ENCODE data around the gene HOGA1. TPM values are rescaled to one million over a fixed set of nuclear protein-coding genes. Genes with fewer than 3 reads are reported as not detected.
"Not testable (repeated sequence)": the region's sequence is repeated elsewhere in the genome, so short reads cannot be mapped to it uniquely, and the experiment has no call there.

Gene HOGA1
- total RNA-seq, 1 donor from 2014 or later, result 2.1 TPM

DNA sequence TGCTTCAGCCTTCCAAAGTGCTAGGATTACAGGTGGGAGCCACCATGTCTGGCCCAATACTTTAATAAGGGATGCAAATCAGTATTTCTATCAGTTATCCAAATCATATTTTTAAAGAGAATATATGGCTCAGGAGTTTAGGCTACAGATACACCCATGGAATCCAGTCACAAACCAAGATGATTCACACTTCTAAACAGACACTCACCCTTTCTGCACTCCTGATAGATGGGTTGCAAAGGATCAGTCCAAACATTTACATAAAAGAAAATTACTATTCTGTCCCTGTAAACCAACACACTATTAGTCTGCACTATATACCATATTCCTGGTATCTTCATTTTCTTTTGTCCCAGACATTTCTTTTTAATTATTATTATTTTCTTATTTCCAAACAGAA is 46.9 kb downstream of the HOGA1 start:
- TF ChIP-seq, protein P1, sequence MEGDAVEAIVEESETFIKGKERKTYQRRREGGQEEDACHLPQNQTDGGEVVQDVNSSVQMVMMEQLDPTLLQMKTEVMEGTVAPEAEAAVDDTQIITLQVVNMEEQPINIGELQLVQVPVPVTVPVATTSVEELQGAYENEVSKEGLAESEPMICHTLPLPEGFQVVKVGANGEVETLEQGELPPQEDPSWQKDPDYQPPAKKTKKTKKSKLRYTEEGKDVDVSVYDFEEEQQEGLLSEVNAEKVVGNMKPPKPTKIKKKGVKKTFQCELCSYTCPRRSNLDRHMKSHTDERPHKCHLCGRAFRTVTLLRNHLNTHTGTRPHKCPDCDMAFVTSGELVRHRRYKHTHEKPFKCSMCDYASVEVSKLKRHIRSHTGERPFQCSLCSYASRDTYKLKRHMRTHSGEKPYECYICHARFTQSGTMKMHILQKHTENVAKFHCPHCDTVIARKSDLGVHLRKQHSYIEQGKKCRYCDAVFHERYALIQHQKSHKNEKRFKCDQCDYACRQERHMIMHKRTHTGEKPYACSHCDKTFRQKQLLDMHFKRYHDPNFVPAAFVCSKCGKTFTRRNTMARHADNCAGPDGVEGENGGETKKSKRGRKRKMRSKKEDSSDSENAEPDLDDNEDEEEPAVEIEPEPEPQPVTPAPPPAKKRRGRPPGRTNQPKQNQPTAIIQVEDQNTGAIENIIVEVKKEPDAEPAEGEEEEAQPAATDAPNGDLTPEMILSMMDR (conservative IDR thresholded peaks at IDR 0.05), result no peak
- no peaks in the 10 kb centered on the region for H3K9me3 Mint-ChIP-seq
- no peak for DNase-seq (ENCODE audit: extremely low spot score, unreplicated experiment)
- H3K4me3 Mint-ChIP-seq, result peak overlapping the region; percentile 31
- H3K4me1 Mint-ChIP-seq (ENCODE audit: unreplicated experiment), result peaks cover 13% of the 10 kb centered on the region
- H3K27me3 Mint-ChIP-seq, result no peaks in the 10 kb centered on the region
- H3K36me3 Mint-ChIP-seq, result no peaks in the 10 kb centered on the region
- H3K27ac Mint-ChIP-seq, result no peak overlapping the region

DNA sequence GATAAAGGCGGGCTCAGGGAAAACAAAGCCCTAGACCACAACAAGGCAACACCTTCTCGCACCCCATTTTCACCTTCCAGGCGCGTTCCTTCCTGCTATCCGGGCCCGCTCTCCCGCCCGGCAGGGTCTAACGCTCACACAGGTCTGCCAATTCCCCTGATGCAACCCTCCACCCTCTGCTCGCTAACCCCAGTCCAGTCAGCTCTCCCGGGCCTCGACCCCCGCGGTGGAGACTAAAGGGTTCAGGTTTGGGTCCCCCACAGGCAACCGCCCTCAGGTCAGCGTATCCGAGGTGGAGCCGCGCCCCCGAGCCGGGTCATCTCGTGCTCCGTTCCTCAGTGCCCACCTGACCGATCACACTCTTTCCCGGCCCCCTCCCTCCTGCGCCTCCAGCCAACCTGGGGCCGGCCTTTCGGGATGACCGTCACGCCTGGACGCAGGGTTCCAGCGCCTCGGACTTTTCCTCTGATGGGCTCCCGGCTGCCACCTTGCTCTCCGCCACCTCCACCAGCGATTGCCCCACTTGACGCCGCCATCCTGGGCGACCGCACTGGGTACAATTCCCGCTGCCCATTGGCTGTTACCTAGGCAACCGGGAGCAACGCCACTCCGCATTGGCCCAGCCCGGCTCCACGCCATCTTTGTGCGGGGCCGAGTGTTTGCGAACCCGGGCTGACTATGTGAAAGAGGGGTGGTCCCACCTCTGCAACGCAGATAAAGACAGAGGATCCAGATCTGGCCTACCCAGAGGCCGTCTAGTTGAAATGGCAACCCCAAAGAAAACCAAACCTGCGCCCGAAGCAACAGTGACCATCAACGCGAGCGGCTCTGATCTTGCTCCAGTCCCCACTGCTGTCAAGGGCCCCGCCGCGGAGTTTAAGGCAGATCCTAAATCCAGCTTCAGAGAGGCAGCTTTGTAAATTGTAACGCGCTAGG is 49.0 kb downstream of the HOGA1 start, which contains the start of gene MORN4:
TSS of gene MORN4 (minus strand) at position 552 of the 936 bp plus-strand sequence. CDS start 13,847 bp downstream, outside the sequence.
- peak; percentile 95 for DNase-seq (ENCODE audit: extremely low spot score, unreplicated experiment)
- H3K36me3 Mint-ChIP-seq, result no peaks in the 10 kb centered on the region
- H3K27me3 Mint-ChIP-seq, result no peaks in the 10 kb centered on the region
- peak within 1 kb of the TSS; percentile 99 for H3K4me3 Mint-ChIP-seq
- H3K9me3 Mint-ChIP-seq, result no peaks in the 10 kb centered on the region
- peak within 1 kb of the TSS; percentile 93 for H3K27ac Mint-ChIP-seq
- TF ChIP-seq, protein P1 (conservative IDR thresholded peaks at IDR 0.05), result no peak
- H3K4me1 Mint-ChIP-seq (ENCODE audit: unreplicated experiment), result peaks cover 13% of the 10 kb centered on the region

DNA sequence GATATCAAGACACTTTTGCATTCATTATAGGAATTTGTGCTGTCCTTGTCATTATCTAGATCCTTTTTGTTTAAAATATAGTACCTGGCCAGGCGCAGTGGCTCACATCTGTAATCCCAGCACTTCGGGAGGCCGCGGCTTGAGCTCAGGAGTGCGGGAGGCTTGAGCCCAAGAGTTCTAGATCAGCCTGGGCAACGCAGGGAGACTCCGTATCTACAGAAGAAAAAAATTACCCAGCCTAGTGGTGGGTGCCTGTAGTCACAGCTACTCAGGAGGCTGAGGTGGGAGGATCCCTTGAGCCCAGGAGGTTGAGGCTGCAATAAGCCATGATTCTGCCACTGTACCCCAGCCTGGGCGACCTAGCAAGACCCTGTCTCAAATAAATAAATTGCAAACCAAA is 49.7 kb downstream of the HOGA1 start:
- Mint-ChIP-seq H3K9me3 (no peaks in the 10 kb centered on the region), H3K4me3 (peak overlapping the region; percentile 99), H3K27me3 (no peaks in the 10 kb centered on the region), H3K4me1 (ENCODE audit: unreplicated experiment) (peaks cover 13% of the 10 kb centered on the region), H3K36me3 (no peaks in the 10 kb centered on the region), H3K27ac (peak overlapping the region; percentile 93)
- TF ChIP-seq, protein P1 (conservative IDR thresholded peaks at IDR 0.05), result peak; percentile 70
- no peak for DNase-seq (ENCODE audit: extremely low spot score, unreplicated experiment)

DNA sequence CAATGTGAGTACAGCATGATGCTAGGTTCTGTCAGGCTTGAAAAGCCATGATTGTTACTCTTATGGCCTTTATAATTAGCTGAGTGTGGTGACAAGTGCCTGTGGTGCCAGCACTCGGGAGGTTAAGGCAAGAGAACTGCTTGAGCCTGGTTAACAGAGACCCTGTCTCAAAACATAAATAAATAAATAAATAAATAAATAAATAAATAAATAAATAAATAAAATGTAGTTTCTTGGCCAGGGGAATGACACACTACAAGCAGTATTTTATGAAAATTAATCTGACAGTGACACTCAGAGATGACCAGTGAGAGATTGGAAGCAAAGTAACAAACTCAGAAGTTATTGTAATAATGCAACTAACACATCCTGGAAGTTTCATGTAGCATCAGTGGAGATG is 51.4 kb downstream of the HOGA1 start:
- no peak overlapping the region for H3K27ac Mint-ChIP-seq
- no peaks in the 10 kb centered on the region for H3K9me3 Mint-ChIP-seq
- H3K36me3 Mint-ChIP-seq, result no peaks in the 10 kb centered on the region
- no peak for DNase-seq (ENCODE audit: extremely low spot score, unreplicated experiment)
- peaks cover 16% of the 10 kb centered on the region for H3K4me1 Mint-ChIP-seq (ENCODE audit: unreplicated experiment)
- no peak overlapping the region for H3K4me3 Mint-ChIP-seq
- TF ChIP-seq, protein P1 (conservative IDR thresholded peaks at IDR 0.05), result no peak
- no peaks in the 10 kb centered on the region for H3K27me3 Mint-ChIP-seq

DNA sequence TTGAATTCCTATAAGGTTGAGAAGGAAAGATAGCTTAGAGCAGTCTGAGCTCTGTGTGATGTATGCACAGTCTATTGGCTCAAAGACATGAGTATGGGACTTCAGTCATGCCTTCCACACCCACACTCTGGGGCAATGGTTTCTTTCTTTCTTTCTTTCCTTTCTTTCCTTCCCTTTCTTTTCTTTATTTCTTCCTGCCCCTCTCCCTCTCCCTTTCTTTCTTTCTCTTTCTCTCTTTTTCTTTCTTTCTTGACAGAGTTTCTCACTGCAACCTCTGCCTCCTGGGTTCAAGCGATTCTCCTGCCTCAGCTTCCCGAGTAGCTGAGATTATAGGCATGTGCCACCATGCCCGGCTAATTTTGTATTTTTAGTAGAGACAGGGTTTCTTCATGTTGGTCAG is 54.9 kb downstream of the HOGA1 start:
- H3K4me1 Mint-ChIP-seq (ENCODE audit: unreplicated experiment), result peaks cover 20% of the 10 kb centered on the region
- not testable (repeated sequence) for DNase-seq (ENCODE audit: extremely low spot score, unreplicated experiment); H3K36me3 Mint-ChIP-seq; H3K27me3 Mint-ChIP-seq; H3K9me3 Mint-ChIP-seq; H3K27ac Mint-ChIP-seq; H3K4me3 Mint-ChIP-seq

DNA sequence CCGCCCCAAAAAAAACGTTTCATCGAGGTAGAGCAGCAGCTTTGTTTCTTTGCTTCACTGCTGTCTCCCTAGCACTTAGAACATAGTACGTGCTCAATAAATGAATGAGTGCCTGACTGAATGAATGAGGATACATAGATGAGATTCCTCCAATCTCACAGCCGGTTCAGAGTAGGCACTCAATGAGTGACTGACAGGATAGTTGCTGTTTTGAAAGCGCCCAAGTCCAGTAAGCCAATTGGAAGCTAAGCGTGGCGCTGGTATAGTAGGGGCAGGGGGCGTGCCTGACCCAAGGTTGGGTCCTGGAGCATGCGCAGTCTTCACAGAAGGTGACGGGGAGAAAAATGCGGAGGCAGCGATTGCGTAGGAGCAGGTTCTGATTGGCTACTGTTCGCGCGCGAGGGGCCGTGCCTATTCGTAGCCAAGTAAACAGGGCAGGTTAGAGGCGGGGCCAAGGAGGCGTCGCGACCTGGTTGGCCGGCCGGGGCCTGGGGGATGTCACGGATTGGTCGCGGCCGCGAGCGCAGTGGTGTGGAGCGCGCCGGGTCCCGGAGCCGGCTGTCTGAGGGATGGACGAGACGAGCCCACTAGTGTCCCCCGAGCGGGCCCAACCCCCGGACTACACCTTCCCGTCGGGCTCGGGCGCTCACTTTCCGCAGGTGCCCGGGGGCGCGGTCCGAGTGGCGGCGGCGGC is 56.1 kb downstream of the HOGA1 start, which contains the start of gene PI4K2A:
TSS of gene PI4K2A (plus strand) at position 498 of the 694 bp plus-strand sequence. CDS start at position 570, 72 bp downstream.
- Mint-ChIP-seq H3K36me3 (peaks cover 8% of the 10 kb centered on the region), H3K27ac (peak within 1 kb of the TSS; percentile 96), H3K27me3 (no peaks in the 10 kb centered on the region), H3K9me3 (no peaks in the 10 kb centered on the region), H3K4me3 (peak within 1 kb of the TSS; percentile 99), H3K4me1 (ENCODE audit: unreplicated experiment) (peaks cover 20% of the 10 kb centered on the region)
- DNase-seq (ENCODE audit: extremely low spot score, unreplicated experiment), result peak; percentile 98
- TF ChIP-seq, protein P1 (conservative IDR thresholded peaks at IDR 0.05), result no peak

All from type B pancreatic cell (in vitro differentiated cells).